Liver (tissue), 9 donors: Measurements from ENCODE around the gene RBMS3. TPM values are rescaled to one million over a fixed set of nuclear protein-coding genes. Genes with fewer than 3 reads are reported as not detected.

ENCODE experiments used
- DNase-seq: peaks from one replicate; pipeline ENCODE4 v3.0.0-alpha.2; 2017; ENCODE audit warnings: low spot score
- H3K27ac ChIP-seq, 2 donors: one replicate each; pipeline ENCODE4 v1.7.0; 2013; ENCODE audit warnings: inconsistent platforms in 2 of 2, low read length in 2 of 2, control low read depth in 1 of 2, low read depth in 1 of 2, mild to moderate bottlenecking in 1 of 2
- H3K27me3 ChIP-seq, 4 donors: one replicate each; pipeline versions ENCODE4 v1.6.1 to v1.7.0; 2013; ENCODE audit warnings: low read length in 3 of 4, inconsistent platforms in 1 of 4, mild to moderate bottlenecking in 1 of 4, moderate library complexity in 1 of 4; ENCODE audit not compliant: control insufficient read depth in 4 of 4, insufficient read depth in 4 of 4
- H3K36me3 ChIP-seq, 4 donors: one replicate each; pipeline versions ENCODE4 v1.6.1 to v1.7.0; 2013; ENCODE audit warnings: low read length in 3 of 4, mild to moderate bottlenecking in 3 of 4, low read depth in 1 of 4, moderate library complexity in 1 of 4; ENCODE audit not compliant: control insufficient read depth in 4 of 4, insufficient read depth in 3 of 4
- H3K4me1 ChIP-seq, 4 donors: one replicate each; pipeline versions ENCODE4 v1.6.1 to v1.7.0; 2013; ENCODE audit warnings: low read length in 3 of 4, mild to moderate bottlenecking in 3 of 4, moderate library complexity in 1 of 4; ENCODE audit not compliant: control insufficient read depth in 4 of 4, insufficient read depth in 4 of 4
- H3K4me3 ChIP-seq, 3 donors: one replicate each; pipeline versions ENCODE4 v1.6.1 to v1.7.0; 2013; ENCODE audit warnings: low read length in 3 of 3, control low read depth in 1 of 3, low read depth in 1 of 3, mild to moderate bottlenecking in 1 of 3
- H3K9ac ChIP-seq, 2 donors: one replicate each; pipeline ENCODE4 v1.7.0; 2013; ENCODE audit warnings: low read length in 2 of 2, mild to moderate bottlenecking in 2 of 2, moderate library complexity in 2 of 2, control low read depth in 1 of 2, low read depth in 1 of 2
- H3K9me3 ChIP-seq, 4 donors: one replicate each; pipeline versions ENCODE4 v1.6.1 to v1.7.0; 2013; ENCODE audit warnings: low read length in 3 of 4; ENCODE audit not compliant: control insufficient read depth in 4 of 4
- ATF3 ChIP-seq: IDR thresholded peaks from 2 replicates; pipeline ENCODE4 v1.6.1; 2016; ENCODE audit warnings: antibody characterized with exemption
- CTCF ChIP-seq: fragments of 150-350 bp; IDR thresholded peaks from 2 replicates; pipeline ENCODE4 v1.5.1; 2017; ENCODE audit warnings: improper control_type of control experiment, low read depth, low read length; ENCODE audit not compliant: missing input control
- EGR1 ChIP-seq, 2 donors: IDR thresholded peaks; 2 replicates each; pipeline ENCODE4 v1.6.1; 2016 to 2018; ENCODE audit warnings: antibody characterized with exemption in 2 of 2, low read depth in 2 of 2
- FOXA1 ChIP-seq: IDR thresholded peaks from 2 replicates; pipeline ENCODE4 v1.6.1; 2016; ENCODE audit warnings: antibody characterized with exemption
- FOXA2 ChIP-seq: IDR thresholded peaks from 2 replicates; pipeline ENCODE4 v1.6.1; 2016; ENCODE audit warnings: antibody characterized with exemption
- GABPA ChIP-seq, 2 donors: IDR thresholded peaks in 1 of 2; conservative IDR thresholded peaks in 1 of 2; 2 replicates each; pipeline ENCODE4 v1.6.1; 2016; ENCODE audit warnings: antibody characterized with exemption in 2 of 2, mild to moderate bottlenecking in 1 of 2, moderate library complexity in 1 of 2
- HNF4A ChIP-seq, 2 donors: conservative IDR thresholded peaks; 2 replicates each; pipeline ENCODE4 v1.6.1; 2016; ENCODE audit warnings: antibody characterized with exemption in 2 of 2, mild to moderate bottlenecking in 2 of 2
- HNF4G ChIP-seq: IDR thresholded peaks from 2 replicates; pipeline ENCODE4 v1.6.1; 2016; ENCODE audit warnings: antibody characterized with exemption
- NR2F2 ChIP-seq: IDR thresholded peaks from 2 replicates; pipeline ENCODE4 v1.6.1; 2016; ENCODE audit warnings: antibody characterized with exemption
- REST ChIP-seq: IDR thresholded peaks from 2 replicates; pipeline ENCODE4 v1.6.1; 2016; ENCODE audit warnings: antibody characterized with exemption, mild to moderate bottlenecking
- RXRA ChIP-seq, 2 donors: IDR thresholded peaks; 2 replicates each; pipeline ENCODE4 v1.6.1; 2017 to 2018; ENCODE audit warnings: antibody characterized with exemption in 2 of 2, mild to moderate bottlenecking in 1 of 2
- SP1 ChIP-seq: IDR thresholded peaks from 2 replicates; pipeline ENCODE4 v1.6.1; 2018; ENCODE audit warnings: antibody characterized with exemption, mild to moderate bottlenecking
- TAF1 ChIP-seq: conservative IDR thresholded peaks from 2 replicates; pipeline ENCODE4 v1.6.1; 2016; ENCODE audit warnings: antibody characterized with exemption, mild to moderate bottlenecking
- ZBTB33 ChIP-seq: IDR thresholded peaks from 2 replicates; pipeline ENCODE4 v1.6.1; 2016; ENCODE audit warnings: antibody characterized with exemption
- WGBS: extraction: QIAGEN DNeasy Blood & Tissue Kit; methylation state at CpG from one replicate; pipeline ENCODE4 v1.1.7; 2013; 5-methylcytosine and 5-hydroxymethylcytosine counted together
- polyA plus RNA-seq, 2 donors: library from polyadenylated mRNA; stranded (reverse) in 1 of 2; unstranded in 1 of 2; fragments of 200-250 nt in 1 of 2; fragments of >200 nt in 1 of 2; fragmentation: Nextera tagmentation in 1 of 2; extraction: Ambion mirVana in 1 of 2; gene quantifications; one replicate each; pipeline versions ENCODE4 v1.2.1 to v1.2.3, GENCODE V29; 2013 to 2015
- total RNA-seq, 2 donors: library from RNA; depleted of rRNA; stranded (reverse); fragments of >200 nt; gene quantifications; one replicate each; pipeline ENCODE4 v1.2.3, GENCODE V29; 2014
- TF ChIP-seq, protein P1 (sequence below): IDR thresholded peaks from 2 replicates; pipeline ENCODE4 v1.6.1; 2016; ENCODE audit warnings: antibody characterized with exemption
- donor health status: healthy.
- donor health status: healthy.
- donor health status: healthy.
- donor health status: healthy.
- donor health status: healthy.

Gene RBMS3
- total and polyA plus RNA-seq, 4 donors, result 1.2 to 14.9 (median 9.3) TPM

- H3K4me1 ChIP-seq, result peaks cover 0 to 3% (median under 1%) of the 10 kb centered on the region in 4 donors
- H3K9me3 ChIP-seq, result peaks cover 0 to 6% (median 1%) of the 10 kb centered on the region in 4 donors
- 96% methylated on average over 41 of the region's 41 CpGs for WGBS
- TF ChIP-seq TAF1 (no peak), NR2F2 (no peak), CTCF (no peak), REST (no peak), SP1 (no peak), HNF4A (conservative IDR thresholded peaks at IDR 0.05) (no peak), FOXA1 (no peak), GABPA (IDR thresholded peaks at IDR 0.05 in 1 of 2, conservative IDR thresholded peaks at IDR 0.05 in 1 of 2) (no peak), ZBTB33 (no peak), EGR1 (IDR thresholded peaks at IDR 0.05; ENCODE audit: low read depth in 2 of 2) (no peak), RXRA (IDR thresholded peaks at IDR 0.05) (no peak), ATF3 (no peak), FOXA2 (no peak), HNF4G (no peak)
- TF ChIP-seq, protein P1, sequence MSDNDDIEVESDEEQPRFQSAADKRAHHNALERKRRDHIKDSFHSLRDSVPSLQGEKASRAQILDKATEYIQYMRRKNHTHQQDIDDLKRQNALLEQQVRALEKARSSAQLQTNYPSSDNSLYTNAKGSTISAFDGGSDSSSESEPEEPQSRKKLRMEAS, result no peak
- H3K27ac ChIP-seq, result no peak overlapping the region
- no peak overlapping the region for H3K9ac ChIP-seq
- no peak for DNase-seq
- no peaks in the 10 kb centered on the region for H3K27me3 ChIP-seq
- H3K36me3 ChIP-seq, result peaks cover 0 to 4% (median 0%) of the 10 kb centered on the region in 4 donors
- H3K4me3 ChIP-seq, result no peak overlapping the region
These were observed 420.6 kb downstream of the RBMS3 start for GRCh38 chr3:29701326-29701983.
